Keratinocyte (primary cell): ENCODE data around the gene FNDC3A.

Experiments used
- EZH2 ChIP-seq: IDR thresholded peaks from one replicate; pipeline ENCODE4 v1.6.1; 2012; ENCODE audit warnings: inconsistent platforms, mild to moderate bottlenecking, low read length, moderate library complexity
- TF ChIP-seq, protein P1 (sequence below), 3 experiments: IDR thresholded peaks in 1 of 3; conservative IDR thresholded peaks in 1 of 3; optimal IDR thresholded peaks in 1 of 3; 2 replicates in 2 of 3; 3 replicates in 1 of 3; pipeline versions ENCODE3 to v1.5.1; 2011; ENCODE audit warnings: low read length in 3 of 3, mild to moderate bottlenecking in 3 of 3, moderate library complexity in 2 of 3, control low read depth in 1 of 3, inconsistent platforms in 1 of 3; ENCODE audit not compliant: insufficient read depth in 2 of 3; ENCODE audit errors: extremely low read depth in 1 of 3

DNA sequence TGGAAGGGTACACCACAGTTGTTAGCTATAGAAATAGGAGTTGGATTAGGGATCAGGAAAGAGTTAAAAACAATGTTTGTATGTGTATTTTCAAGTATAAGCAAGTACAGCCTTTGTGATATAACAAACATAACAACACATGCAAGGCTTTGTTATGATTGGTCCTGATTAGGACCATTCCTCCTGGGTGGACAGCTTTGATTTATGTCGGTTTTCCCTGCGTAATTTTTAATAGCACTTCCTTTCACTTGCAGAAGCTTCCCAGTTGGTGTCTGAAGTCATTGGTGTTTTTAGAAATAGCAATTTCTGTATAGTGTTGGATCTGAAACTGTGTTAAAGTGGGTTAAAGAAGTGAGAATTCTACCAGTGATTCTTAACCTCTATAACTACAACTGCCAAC, 10.0 kb downstream of the FNDC3A start:
- TF ChIP-seq, protein P1, sequence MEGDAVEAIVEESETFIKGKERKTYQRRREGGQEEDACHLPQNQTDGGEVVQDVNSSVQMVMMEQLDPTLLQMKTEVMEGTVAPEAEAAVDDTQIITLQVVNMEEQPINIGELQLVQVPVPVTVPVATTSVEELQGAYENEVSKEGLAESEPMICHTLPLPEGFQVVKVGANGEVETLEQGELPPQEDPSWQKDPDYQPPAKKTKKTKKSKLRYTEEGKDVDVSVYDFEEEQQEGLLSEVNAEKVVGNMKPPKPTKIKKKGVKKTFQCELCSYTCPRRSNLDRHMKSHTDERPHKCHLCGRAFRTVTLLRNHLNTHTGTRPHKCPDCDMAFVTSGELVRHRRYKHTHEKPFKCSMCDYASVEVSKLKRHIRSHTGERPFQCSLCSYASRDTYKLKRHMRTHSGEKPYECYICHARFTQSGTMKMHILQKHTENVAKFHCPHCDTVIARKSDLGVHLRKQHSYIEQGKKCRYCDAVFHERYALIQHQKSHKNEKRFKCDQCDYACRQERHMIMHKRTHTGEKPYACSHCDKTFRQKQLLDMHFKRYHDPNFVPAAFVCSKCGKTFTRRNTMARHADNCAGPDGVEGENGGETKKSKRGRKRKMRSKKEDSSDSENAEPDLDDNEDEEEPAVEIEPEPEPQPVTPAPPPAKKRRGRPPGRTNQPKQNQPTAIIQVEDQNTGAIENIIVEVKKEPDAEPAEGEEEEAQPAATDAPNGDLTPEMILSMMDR (optimal IDR thresholded peaks at IDR 0.05 in 1 of 3, IDR thresholded peaks at IDR 0.05 in 1 of 3, conservative IDR thresholded peaks at IDR 0.05 in 1 of 3; ENCODE audit: extremely low read depth in 1 of 3, insufficient read depth in 2 of 3, low read length in 3 of 3) = no peak
- no peak for TF ChIP-seq EZH2
